LHCN-M2 (cell line): ENCODE data around the gene STIM1. TPM values are rescaled to one million over a fixed set of nuclear protein-coding genes. Genes with fewer than 3 reads are reported as not detected.
"Not testable (repeated sequence)": the region's sequence is repeated elsewhere in the genome, so short reads cannot be mapped to it uniquely, and the experiment has no call there.

ENCODE experiments used
- DNase-seq: peaks from one replicate; pipeline ENCODE4 v3.0.0-alpha.2; 2012; ENCODE audit warnings: low read depth
- total RNA-seq: library from RNA; depleted of rRNA; stranded (reverse); fragments of >200 nt; gene quantifications from 2 replicates; pipeline ENCODE4 v1.2.3, GENCODE V29; 2014

The STIM1 gene
- total RNA-seq, 1 experiment from 2014 or later, result 25.0 TPM

DNA sequence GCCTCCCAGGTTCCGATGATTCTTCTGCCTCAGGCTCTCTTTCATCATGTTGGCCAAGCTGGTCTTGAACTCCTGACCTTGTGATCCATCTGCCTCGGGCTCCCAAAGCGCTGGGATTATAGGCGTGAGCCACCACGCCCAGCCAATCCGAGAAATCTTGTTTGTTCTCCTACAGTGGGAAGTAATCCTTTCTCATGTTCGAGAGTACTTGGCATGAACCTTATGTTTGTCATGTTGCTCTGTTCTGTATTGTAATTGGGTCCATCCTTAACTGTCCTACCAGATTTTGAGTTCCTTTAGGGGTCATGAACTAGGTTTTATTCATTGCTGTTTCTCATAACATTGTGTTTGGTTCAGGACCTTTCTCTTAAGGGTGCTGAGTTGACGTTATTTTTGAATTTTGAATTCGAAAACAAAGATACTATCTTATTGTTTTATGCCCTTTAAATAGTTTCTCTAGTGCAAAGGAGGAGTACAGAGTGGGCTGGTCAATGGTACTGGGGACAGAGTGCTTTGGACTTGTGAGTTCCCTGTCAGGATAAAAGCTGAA, 125.7 kb downstream of the STIM1 start:
- DNase-seq, result no peak

GRCh38 chr11:3982431-3982830, 127.0 kb downstream of the STIM1 start:
- DNase-seq, result no peak

GRCh38 chr11:3983101-3983500, 127.6 kb downstream of the STIM1 start:
- DNase-seq, result no peak

DNA sequence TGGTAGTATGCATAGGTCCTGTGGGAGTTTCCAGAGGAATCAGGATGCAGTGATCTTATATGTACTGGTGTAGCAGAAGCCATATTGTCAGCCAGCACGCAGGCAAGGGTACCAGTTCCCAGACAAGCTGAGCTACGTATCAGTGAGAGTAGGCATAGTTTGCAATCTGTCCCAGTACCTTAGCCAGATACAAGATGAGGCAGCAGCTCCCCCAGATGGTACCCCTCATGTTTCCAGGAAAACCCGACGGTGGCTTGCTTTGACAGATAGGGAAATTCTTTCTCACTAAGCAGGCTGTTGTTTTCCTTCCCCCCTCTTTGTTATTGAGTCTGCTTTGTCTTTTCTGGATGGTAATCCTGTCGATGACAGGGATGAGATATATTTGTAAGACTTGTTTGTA, 129.4 kb downstream of the STIM1 start:
- peak; percentile 14 for DNase-seq

DNA sequence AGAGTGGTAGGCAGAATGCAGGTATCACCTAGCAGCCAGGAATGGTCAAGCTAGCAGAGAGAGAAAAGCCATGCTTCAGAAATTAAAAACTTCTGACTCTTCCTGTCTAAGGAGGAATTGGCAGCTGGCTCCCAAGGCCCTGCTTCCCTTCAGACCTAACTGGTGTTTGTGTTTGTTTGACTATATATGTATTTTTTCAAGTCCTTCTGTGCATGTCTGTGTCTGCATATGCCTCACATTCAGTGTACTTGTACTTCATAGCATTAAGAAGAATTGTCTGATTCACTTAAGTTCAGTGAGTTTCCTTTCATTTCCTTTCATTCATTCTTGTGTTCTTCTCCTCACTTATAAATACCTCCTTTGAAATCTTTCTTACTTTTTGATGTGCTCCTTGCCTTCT, 130.2 kb downstream of the STIM1 start:
- no peak for DNase-seq

- no peak for DNase-seq
Observed at GRCh38 chr11:3986301-3986700, 130.8 kb downstream of the STIM1 start.

GRCh38 chr11:3989276-3989920, 133.9 kb downstream of the STIM1 start:
- no peak for DNase-seq

- no peak for DNase-seq
Observed at GRCh38 chr11:3989921-3990290, 134.4 kb downstream of the STIM1 start.

- DNase-seq, result no peak
Observed at GRCh38 chr11:3990406-3990805, 134.9 kb downstream of the STIM1 start.

GRCh38 chr11:3992964-3993363, 137.5 kb downstream of the STIM1 start:
- no peak for DNase-seq

GRCh38 chr11:3994030-3994640, 138.7 kb downstream of the STIM1 start:
- DNase-seq, result peak; percentile 41

DNA sequence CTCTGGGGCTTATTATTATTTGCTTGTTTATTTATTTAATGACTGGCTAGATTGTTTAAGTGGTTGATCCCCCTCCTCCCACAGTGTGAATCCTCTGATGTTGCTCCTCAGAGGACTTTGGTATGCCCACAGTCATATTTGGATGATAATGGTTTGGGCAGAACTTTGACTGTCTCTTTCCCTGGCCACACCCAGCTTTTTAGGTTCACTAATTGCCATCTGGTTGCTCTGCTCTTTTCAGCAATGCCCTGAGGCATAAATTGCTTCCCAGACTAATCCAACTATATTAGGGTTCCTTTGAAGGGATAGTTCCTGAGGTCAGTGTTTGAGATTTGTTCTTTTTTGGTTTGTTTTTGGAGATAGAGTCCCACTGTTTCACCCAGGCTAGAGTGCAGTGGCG, 139.8 kb downstream of the STIM1 start:
- no peak for DNase-seq

DNA sequence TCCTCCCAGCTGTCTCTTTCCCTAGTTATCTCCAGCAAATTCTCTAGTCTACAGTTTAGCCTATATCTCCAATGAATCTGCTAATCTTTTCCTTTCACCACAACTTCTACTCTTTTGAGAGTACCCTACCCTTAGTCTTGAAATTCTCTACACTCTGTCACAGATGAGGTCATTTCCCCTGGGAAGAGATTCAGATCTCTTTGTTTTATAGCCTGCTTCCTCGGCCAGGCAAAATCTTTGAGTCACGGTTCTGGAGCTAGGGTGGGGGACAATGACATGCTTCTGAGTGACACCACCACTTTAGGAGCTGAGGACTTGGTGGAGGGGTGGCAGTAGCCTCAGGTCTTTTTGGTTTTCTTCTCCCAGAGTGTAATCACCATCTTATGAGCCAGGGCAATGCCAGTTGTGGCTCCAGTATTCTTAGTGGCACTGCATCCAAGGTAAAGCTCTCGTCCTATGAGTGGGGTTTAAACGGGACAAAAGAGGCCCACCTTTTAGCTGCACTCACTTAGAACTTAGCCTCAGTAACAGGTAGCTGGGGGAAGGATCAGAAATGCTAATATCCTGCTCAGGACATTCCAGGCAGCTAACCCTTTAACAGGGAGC, 140.6 kb downstream of the STIM1 start:
- peak; percentile 49 for DNase-seq

- no peak for DNase-seq
Observed at GRCh38 chr11:3996651-3997050, 141.2 kb downstream of the STIM1 start.

GRCh38 chr11:4004753-4005152, 149.3 kb downstream of the STIM1 start:
- not testable (repeated sequence) for DNase-seq

GRCh38 chr11:4006946-4007680, 151.6 kb downstream of the STIM1 start:
- no peak for DNase-seq

DNA sequence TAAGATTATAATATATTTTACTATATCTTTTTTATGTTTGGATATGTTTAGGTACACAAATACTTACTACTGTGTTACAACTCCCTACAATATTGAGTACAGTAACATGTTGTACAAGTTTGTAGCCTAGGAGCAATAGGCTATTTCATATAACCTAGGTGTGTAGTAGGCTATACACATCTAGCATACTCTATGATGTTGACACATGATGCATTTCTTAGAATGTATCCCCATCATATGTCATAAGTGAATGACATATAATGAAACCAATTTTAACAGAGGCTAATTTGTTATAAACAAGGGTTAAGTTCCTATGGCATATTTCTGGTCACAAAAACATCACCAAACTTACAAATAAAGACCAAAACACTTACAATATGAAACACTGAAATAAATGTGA, 152.7 kb downstream of the STIM1 start:
- no peak for DNase-seq

GRCh38 chr11:4016602-4017001, 161.1 kb downstream of the STIM1 start:
- not testable (repeated sequence) for DNase-seq

GRCh38 chr11:4017129-4017528, 161.7 kb downstream of the STIM1 start:
- DNase-seq, result no peak

GRCh38 chr11:4018641-4019040, 163.2 kb downstream of the STIM1 start:
- no peak for DNase-seq

GRCh38 chr11:4019891-4020290, 164.4 kb downstream of the STIM1 start:
- no peak for DNase-seq

- no peak for DNase-seq
Observed at GRCh38 chr11:4022669-4023068, 167.2 kb downstream of the STIM1 start.
